Suprapubic skin (tissue), 3 donors: Measurements from ENCODE around the gene EGLN2.

Experiments
- POLR2AphosphoS5 ChIP-seq, 3 donors: sonication (generic); formaldehyde crosslinking; IDR thresholded peaks; one replicate each; pipeline ENCODE4 v1.6.1; 2017; ENCODE audit warnings: antibody characterized with exemption in 3 of 3
- TF ChIP-seq, protein P1 (sequence below), 2 donors: fragments of 200-600 bp in 1 of 2; fragments of 450-650 bp in 1 of 2; sonication (generic) in 1 of 2; IDR thresholded peaks; one replicate each; pipeline ENCODE4 v1.5.1; 2016 to 2019; ENCODE audit warnings: antibody characterized with exemption in 2 of 2, mild to moderate bottlenecking in 1 of 2, moderate library complexity in 1 of 2

DNA sequence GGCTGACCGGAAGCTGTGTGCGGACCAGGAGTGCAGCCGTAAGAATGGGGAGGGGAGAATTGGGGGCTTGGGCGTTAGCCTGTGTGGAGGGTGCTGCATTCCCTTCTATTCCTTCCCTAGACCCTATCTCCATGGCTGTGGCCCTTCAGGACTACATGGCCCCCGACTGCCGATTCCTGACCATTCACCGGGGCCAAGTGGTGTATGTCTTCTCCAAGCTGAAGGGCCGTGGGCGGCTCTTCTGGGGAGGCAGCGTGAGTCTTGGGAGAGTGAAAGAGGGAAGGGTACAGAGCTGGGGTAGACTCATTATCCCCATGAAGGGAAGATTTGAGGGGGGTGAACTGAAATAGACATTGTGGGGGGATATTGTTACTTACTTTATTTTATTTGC lies 23.4 kb upstream of the EGLN2 start:
- TF ChIP-seq, protein P1, sequence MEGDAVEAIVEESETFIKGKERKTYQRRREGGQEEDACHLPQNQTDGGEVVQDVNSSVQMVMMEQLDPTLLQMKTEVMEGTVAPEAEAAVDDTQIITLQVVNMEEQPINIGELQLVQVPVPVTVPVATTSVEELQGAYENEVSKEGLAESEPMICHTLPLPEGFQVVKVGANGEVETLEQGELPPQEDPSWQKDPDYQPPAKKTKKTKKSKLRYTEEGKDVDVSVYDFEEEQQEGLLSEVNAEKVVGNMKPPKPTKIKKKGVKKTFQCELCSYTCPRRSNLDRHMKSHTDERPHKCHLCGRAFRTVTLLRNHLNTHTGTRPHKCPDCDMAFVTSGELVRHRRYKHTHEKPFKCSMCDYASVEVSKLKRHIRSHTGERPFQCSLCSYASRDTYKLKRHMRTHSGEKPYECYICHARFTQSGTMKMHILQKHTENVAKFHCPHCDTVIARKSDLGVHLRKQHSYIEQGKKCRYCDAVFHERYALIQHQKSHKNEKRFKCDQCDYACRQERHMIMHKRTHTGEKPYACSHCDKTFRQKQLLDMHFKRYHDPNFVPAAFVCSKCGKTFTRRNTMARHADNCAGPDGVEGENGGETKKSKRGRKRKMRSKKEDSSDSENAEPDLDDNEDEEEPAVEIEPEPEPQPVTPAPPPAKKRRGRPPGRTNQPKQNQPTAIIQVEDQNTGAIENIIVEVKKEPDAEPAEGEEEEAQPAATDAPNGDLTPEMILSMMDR (IDR thresholded peaks at IDR 0.05): no peak
- no peak for TF ChIP-seq POLR2AphosphoS5 (IDR thresholded peaks at IDR 0.05)
